GM19468 (cell line): ENCODE data around the gene ITGA5.

Experiments used
- ATAC-seq: cut with Tn5 transposase; IDR thresholded peaks from one replicate; pipeline ENCODE4 v1.9.1; 2021; ENCODE audit warnings: mild to moderate bottlenecking, moderate library complexity, moderate number of reproducible peaks; ENCODE audit not compliant: unreplicated experiment; ENCODE audit errors: extremely low read depth

Gene ITGA5

DNA sequence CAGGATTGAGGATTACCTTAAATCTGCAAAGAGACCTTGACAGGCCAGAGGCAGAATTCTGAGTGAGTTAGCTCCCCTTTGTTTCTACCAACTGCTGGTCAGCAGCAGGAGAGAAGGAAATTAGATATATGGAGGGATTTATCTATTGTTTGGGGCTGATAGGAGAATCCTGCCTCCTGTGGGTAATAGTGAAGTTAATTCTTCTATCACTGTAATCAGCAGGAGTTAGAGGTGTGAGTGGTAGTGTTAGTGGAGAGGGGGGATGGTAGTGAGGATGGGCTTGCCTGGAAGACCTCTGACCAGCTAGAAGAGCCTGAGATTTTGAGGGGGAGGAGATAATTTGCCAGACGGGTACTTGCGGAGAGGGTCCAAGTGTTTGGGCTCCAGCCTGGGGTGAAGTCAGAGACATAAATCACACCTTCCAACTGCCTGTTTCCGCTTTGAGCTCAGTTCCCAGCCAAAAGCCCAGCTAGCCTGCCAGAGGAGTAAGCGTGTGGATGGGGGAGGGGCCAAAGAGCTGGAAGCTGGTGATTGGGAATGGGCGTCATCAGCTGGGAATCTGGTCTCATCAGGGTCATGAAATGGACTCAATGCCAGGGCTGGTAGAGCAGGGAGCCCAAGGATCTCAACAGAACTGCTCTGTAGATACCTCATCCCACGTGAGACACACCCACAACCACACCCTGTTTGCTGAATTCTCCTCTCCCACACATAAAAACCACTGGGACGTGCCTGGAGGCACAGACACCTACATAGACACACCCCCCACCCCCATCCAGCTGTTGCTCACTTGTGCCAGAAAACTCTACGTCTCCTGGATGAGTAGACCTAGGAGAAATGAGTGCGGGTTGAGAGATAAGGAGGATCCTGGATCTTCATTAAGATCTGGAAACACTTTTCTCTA, 13.1 kb upstream of the ITGA5 start:
- ATAC-seq = no peak

DNA sequence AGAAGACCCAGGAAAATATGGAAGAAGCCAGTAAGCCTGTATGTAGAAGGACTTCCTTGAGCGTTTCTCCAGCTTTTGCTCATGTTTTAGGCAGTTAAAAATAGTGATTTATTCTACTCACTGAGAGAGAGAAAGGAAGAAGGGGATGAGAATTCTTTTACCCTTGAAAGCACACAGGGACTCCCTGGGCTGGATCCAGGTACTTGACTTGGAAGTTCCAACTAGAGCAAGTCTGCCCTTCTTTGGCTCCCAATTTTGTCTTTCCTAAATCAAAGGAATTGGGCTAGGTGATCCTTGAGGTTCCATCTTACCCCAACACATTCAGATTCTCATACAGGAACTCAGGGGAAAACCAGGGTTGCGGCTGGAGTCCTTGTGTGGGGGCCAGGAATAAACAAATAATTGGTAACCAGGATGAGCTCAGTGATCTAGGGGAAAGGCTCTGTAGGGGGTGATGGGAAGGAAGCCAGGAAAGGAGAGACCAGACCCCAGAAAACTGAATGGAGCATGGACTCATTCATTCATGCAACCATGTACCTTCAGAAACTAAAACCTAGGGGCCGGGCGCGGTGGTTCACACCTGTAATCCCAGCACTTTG, 11.5 kb upstream of the ITGA5 start:
- ATAC-seq = no peak

DNA sequence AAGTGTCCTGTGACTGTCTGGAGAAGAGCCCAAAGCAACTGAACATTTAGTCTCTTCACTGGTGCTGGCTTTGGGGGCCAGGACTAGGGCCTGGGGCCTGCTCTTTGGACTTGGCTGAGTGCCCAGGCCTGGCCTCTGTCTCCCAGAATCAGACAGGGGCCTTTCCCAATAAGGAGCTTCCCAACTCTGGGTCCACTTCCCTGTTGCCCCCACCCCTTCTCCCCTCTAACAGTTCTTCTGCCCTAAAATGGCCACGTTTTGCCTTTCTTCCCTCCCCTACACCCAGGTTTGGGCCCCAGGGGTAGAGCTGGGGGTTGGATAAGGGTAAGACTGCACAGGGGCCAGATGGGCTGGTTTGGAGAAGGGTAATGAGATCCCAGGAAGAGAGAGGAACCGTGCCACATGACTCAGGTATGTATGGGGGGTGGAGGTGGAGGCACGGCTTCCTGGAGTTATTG, 10.0 kb upstream of the ITGA5 start:
- ATAC-seq = no peak

DNA sequence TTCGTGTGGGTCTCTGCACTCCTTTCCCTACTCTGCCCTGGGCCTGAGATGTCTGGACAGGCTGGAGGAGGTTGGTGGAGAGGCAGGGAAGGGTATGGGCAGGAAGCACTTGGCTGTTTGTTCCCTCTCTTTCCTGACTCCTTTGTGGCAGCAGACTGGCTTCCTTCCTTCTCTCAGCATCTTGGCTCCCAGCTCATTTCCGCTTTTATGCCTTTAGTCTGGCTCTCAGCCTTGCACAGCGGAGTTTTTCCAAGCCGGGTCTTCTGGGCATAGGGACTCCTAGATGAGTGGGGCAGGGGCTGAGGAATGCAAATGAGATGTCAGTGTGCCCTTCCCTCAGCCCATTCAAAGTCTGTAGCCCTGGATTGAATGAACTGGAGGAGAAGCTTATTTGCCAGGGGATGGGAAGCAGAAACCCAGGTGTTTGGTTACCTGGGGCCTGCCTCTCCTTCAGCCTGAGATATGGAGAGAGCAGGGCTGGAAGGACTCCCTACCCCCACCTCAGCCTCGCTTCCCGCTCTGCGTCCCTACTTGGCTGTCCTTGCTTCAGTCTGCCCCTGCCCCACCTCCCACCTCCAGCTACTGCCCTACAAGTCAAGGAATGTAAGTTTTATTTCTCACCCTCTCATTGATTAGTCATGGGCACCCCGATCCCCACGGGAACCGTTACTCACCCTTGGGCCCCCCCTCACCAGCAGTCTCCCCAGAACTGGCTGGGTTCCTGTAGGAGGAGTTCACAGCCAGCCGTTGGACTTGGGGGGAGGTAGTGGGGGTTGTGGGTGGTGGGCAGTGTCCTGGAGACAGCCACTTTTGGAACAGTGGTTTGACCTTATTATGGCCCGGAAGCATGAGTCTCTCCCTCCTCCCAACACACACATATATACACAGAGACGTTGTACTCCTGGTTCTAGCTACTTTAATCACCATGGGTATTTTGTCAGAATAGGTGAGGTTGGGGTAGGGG, 9.3 kb upstream of the ITGA5 start:
- no peak for ATAC-seq

DNA sequence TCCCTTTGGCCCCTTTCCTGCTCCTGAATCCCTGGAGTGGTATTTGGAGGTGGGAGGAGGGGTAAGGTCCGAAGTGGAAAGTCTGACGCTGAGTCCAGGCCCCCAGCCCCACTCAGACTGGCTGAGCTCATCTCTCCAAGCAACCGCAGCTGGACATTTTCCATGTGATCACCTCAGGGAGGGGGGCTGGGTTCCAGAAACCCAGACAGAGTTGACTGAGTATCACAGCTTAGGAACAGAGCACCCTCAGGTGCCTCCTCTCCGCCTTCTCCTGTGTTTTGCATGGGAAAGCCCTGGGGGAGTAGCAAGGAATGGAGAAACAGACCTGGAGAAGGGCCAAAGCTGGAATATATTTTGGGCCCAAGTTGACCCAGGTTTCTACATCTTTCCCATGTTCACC, 8.0 kb upstream of the ITGA5 start:
- ATAC-seq = no peak

DNA sequence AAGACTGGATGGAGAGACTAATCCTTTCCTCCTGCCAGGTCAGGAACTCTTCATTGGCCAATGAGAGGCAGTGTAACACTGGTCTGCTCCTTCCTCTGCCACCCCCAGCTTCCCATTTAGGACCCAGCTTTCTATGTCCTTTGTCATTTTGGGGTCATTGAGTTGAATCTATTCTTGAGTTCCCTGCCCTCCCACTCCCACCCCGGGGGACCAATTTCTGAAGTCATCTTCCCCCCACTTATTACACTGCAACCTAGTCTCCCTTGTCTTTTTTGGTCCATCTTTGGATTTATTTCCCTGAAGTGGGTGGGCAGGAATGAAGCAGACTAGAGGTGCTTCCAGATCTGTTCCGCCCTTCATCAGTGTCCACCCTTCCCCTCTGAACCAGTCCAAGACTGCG, 7.6 kb upstream of the ITGA5 start:
- ATAC-seq = no peak

DNA sequence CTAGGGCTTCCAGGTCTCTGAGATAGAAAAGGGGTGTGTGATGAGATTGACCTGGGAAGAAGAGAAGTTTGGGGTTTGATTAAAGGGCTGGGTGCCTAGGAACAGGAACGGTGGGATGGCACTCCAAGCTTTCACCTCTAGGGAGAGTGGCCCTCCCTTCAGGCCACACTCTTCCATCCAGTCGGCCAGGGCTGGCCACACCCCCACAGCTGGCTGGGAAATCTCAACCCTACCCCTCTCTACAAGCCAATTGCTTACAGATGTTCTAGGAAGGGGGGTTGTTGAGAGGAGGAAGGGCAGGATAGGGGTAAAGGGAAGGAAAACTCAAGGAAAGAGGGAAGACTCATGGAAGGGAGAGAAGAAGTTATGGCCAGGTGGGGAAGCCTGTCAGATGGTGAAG, 6.6 kb upstream of the ITGA5 start:
- no peak for ATAC-seq

DNA sequence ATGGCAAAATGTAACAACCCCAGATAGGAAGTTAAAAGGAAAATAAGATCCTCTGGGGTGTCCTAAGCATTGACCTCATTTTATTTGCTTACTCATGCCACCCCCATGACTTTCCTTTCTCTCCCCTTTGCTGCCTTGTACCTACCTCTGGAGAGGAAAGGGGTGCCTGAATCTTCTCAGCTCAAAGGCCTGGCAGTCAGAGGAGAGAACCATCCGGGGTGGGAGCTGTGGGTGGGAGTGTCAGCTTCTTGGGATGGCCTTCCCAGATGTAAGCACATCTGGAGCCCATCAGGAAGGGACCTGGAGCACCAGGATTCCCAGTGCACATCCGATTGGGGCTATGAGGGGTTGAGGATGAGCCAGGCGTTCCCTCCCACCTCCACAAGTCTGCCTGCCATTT, 5.2 kb upstream of the ITGA5 start:
- ATAC-seq = no peak

DNA sequence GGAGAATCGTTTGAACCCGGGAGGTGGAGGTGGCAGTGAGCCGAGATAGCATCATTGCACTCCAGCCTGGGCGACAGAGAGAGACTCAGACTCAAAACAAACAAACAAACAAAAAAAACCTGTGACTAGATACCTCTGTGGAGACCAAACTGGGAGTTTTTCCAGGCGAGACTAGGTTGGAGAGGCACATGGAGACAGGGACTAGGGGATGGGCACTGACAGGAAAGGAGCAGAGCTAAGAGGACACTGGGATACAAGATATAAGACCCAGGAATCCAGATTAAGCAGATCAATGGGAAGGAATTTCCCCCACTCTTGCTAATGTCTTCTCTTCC, 4.7 kb upstream of the ITGA5 start:
- no peak for ATAC-seq

DNA sequence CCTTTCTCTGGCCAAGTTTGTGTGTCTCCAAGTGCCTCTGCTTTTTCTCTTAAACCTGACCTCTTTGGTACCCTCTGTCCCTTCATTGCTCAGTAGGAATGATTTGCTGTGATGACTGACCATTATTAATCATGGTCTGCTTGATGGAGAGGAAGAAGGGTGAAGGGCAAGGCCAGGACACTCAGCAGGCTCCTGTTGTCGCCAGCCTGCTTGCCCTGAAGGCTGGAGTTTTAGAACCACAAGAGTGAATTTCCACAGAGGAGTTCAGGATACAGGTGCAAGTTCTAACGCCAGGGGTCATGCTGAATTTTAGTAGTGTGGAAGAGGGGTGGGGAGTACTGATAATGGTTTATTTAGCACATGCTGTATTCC, 2.8 kb upstream of the ITGA5 start:
- no peak for ATAC-seq

DNA sequence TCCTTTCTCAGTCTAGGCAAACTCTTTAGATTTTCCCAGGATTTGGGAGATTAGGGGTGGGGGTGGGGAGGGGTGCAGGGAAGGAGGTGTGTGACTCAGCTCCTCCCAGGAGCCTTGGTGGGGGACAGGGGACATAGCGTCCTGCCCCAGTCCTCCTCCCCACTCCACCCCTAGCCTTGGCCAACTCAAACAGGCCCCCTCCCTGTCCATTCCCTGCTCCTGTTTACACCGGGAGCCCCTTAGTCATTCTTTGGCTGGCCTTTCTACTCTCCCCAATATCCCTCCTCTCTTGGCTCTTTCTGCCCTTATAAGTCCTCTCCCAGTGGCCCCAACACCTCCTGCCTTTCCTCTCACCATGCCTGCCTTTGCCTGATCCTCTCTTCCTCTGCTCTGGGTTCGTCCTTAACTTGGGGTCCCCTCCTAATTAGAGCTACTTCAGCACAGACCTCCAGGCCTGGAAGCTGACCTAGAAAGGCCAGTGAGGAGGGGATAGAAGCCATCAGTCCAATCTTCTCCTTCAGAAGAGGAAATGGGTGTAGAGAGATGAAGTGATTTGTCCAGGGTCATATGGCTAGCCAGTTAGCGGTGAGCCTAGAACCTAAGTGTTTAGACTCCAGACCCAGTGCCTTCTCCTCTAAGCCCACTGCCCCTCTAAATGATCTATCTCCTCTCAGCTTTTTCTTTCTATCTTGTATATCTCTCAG, 2.3 kb upstream of the ITGA5 start:
- ATAC-seq = no peak

DNA sequence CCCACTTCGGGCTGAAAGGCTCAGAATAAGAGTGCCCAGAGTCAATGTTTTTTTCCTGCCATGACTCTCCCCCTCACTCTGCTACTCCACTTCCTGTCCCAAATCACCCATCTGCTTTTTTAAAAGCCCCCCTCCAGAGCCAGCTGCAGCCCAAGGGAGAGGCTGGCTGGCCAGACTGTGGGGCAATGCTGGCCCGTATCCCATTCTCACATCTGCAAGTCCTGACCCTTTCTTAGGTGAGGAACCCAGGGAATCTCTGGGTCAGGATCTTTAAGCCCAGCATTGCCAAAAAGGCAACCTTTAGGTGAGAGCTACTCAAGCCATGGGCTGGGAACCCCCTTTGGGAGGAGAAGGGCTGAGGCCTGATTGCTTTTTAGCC, 1.7 kb upstream of the ITGA5 start:
- ATAC-seq = no peak

DNA sequence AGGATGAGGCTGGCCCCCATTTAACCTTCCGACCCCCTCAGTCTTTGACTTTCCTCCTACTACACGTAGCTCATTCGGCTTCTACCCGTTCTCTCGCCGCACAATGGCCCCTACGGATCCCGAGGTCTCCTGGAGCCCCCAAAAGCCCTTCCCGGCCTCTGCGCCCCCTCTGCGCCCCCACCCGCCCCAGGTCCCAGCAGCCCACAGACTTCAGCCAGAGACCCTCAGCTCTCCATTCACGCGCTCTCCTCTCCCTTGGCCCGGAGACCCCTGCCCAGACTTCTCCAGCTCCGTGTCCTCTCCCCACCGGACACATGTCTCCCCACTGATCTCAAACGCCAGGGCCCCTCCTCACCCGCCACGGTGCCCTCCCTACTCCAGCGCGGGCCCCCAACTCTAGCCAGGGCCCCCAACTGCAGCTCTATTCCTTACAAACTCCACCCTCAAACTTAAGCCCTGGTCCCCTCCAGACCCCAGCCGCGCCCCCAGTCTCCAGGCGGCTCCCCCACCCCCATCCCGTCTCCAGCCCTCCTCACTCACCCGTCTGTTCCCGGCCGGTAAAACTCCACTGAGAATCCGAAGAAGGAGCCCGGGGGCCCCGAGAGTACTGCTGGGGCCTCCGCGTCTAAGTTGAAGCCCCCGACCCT, 502 bp downstream of the ITGA5 start:
- no peak for ATAC-seq

DNA sequence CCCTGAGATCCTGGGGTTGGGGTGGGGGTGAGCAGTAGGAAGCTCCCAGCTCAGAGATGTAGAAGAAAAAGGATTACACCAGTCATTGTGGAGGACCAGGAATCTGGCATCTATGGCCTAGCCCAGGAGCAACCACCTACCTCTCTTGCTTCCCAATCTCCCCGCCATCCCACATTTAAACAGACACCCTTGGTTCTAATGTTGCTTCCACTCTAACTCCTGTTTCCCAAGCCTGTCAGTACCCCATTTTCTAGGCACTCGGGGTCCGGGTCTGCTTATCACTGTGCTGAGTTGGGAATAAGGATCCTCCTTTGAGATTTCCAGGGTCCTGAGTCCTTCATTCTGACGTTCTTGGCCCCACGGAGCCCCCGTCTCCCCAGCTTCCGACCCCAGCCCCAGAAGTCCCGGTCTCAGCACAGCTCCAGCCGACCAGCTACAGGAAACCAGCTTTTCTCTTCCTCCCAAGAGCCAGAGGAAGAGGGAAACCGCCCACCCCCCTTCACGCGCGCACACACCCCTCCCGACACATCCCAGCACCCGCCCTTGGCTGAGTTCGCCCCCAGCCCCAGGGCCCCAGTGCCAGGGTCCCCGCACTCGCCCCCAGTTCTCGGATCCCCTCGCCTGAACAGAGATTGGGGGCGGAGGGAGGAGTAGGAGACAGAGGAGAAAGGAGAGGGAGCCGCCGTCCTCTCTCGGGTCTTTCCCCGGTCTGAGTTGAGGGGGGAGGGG, 1.2 kb downstream of the ITGA5 start:
- ATAC-seq = no peak

DNA sequence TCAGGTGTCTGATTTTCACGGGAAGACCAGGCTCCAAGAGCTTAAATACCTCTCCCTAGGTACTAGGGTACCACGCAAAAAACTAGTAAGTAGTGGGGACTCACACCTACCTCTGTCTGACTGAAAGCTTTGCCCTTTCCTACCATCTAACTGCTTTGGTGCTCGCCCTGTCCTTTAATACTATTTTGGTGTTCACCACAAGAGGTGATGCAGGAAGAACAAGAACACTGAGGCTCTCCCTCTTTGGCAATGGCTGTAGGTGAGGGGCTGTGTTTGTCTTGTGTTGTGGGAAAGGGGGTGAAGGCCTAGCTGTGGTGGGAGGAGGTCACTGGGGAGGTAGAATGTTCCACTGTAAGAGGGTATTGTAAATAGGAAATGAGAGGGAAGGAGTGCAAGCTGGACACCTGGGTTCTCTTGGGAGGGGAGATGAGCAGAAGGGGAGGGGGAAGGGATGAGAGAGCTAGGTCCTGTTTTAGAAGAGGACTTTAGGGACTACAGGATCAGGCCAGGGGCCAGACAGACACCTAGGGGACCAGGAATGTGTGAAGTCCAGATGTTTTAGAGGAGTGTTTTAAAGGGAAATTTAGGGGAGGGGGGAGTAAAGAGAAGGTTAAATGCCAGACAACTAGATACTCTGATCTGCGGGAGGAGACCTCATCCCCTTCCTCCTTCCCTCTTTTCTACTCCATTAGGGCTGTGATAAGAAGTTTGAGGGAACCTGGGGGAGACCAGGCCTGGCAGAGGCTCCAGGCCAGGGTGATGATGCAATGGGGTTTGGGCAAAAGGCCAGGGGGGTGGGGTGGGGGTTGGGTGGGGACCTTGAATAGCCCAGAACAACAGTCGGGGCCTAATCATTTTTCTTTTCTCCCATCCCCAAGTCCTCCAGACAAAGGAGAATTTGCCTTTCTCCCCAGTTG, 2.1 kb downstream of the ITGA5 start:
- no peak for ATAC-seq

DNA sequence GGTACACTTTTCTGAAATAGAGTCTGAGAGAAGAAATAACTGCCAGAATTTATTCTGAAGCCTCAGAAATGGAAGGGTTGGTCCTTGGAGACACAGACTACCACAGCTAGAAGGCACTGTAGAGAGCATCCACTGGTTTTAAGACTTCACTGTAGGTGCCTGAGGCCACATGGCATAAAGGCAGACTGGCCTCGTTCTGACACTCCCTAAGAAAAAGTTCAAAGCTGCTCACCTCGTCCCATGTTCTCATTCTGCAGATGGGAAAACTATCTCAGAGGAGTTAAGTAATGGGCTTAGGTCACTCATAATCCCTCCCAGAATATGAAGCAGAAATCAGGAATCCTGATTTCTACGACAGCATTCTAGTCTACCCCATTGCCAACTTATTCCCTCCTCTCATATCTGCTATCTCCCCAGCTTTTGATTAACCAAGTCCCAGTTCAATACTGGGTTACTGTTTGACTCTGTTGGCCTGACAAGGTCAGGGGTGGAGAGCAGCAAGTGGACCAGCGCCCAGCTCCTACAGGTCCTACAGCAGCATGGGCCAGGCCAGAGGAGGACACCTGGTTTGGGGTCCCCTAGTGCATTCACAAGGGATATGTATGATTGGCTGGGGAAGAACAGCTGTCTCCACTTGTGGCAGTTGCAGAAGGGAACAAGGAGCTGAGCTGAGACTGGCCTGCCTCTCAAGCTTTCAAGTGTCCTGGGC, 3.7 kb downstream of the ITGA5 start:
- ATAC-seq = no peak
